ENCODE data around the gene SLX9.

The SLX9 gene

GRCh38 chr21:45013260-45013841, 73.5 kb downstream of the SLX9 start:
- Histone ChIP-seq H3K36me3 (ENCODE audit: control insufficient read depth, insufficient read depth, low read length) (no peaks in the 10 kb centered on the region), H3K4me1 (ENCODE audit: control insufficient read depth, insufficient read depth, low read length) (peaks cover 45% of the 10 kb centered on the region), H3K9ac (ENCODE audit: low read length) (peak overlapping the region; percentile 34), H3K27ac (ENCODE audit: low read depth, low read length) (peak overlapping the region; percentile 59; the same call in 1 of the 2 replicates), H3K9me3 (ENCODE audit: control insufficient read depth, insufficient read depth, low read depth, low read length) (no peaks in the 10 kb centered on the region), H3K27me3 (ENCODE audit: control insufficient read depth, insufficient read depth, low read length) (peaks cover 10% of the 10 kb centered on the region), H3K4me3 (ENCODE audit: low read depth, low read length) (no peak overlapping the region)

GRCh38 chr21:45014747-45015468, 75.1 kb downstream of the SLX9 start:
- no peaks in the 10 kb centered on the region for H3K9me3 ChIP-seq (ENCODE audit: control insufficient read depth, insufficient read depth, low read depth, low read length)
- no peaks in the 10 kb centered on the region for H3K36me3 ChIP-seq (ENCODE audit: control insufficient read depth, insufficient read depth, low read length)
- peaks cover 20% of the 10 kb centered on the region for H3K27me3 ChIP-seq (ENCODE audit: control insufficient read depth, insufficient read depth, low read length)
- H3K27ac ChIP-seq (ENCODE audit: low read depth, low read length) = no peak overlapping the region
- H3K9ac ChIP-seq (ENCODE audit: low read length) = no peak overlapping the region
- H3K4me1 ChIP-seq (ENCODE audit: control insufficient read depth, insufficient read depth, low read length) = peaks cover 40% of the 10 kb centered on the region
- H3K4me3 ChIP-seq (ENCODE audit: low read depth, low read length) = no peak overlapping the region

DNA sequence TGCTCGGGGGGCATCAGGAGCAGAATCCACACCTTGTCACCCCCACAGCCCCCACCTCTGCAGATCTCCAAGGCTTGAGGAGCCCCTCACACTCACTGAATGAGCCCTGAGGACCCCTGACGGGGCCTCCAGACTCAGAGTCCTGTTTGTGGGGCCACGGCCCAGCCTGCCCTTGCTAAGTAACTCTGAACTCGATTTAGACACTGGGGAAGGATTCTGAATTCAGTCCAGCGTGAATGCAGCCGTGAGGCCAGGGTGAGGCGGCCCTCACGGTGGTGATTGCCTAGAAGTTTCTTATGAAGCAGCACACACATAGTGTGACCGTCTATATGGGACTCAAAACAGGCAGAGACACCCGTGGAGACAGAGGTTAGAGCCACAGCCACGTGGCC, 75.6 kb downstream of the SLX9 start:
- H3K36me3 ChIP-seq (ENCODE audit: control insufficient read depth, insufficient read depth, low read length) = no peaks in the 10 kb centered on the region
- H3K4me3 ChIP-seq (ENCODE audit: low read depth, low read length) = no peak overlapping the region
- no peak overlapping the region for H3K9ac ChIP-seq (ENCODE audit: low read length)
- H3K4me1 ChIP-seq (ENCODE audit: control insufficient read depth, insufficient read depth, low read length) = peaks cover 37% of the 10 kb centered on the region
- peaks cover 24% of the 10 kb centered on the region for H3K27me3 ChIP-seq (ENCODE audit: control insufficient read depth, insufficient read depth, low read length)
- H3K9me3 ChIP-seq (ENCODE audit: control insufficient read depth, insufficient read depth, low read depth, low read length) = no peaks in the 10 kb centered on the region
- H3K27ac ChIP-seq (ENCODE audit: low read depth, low read length) = no peak overlapping the region

DNA sequence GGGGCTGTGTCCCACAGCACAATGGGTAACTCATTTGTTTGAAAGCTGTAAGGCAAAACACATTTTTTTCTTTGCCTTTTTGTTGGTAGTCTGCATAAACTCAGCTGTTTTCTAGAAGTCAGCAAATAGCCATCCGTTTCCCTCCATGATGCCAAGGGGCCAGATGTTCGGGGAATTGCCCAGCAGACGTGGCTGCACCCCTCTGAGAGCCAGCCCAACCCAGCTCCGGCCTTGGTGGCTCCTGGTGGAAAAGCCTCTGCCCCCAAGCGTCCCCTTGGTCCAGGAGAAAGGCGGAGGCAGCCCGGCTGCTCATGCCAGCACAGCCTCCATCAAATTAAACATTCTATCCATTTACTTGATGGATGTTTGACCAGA, 76.2 kb downstream of the SLX9 start:
- no peaks in the 10 kb centered on the region for H3K9me3 ChIP-seq (ENCODE audit: control insufficient read depth, insufficient read depth, low read depth, low read length)
- no peak overlapping the region for H3K9ac ChIP-seq (ENCODE audit: low read length)
- no peak overlapping the region for H3K4me3 ChIP-seq (ENCODE audit: low read depth, low read length)
- no peak overlapping the region for H3K27ac ChIP-seq (ENCODE audit: low read depth, low read length)
- peaks cover 26% of the 10 kb centered on the region for H3K27me3 ChIP-seq (ENCODE audit: control insufficient read depth, insufficient read depth, low read length)
- no peaks in the 10 kb centered on the region for H3K36me3 ChIP-seq (ENCODE audit: control insufficient read depth, insufficient read depth, low read length)
- H3K4me1 ChIP-seq (ENCODE audit: control insufficient read depth, insufficient read depth, low read length) = peaks cover 31% of the 10 kb centered on the region

DNA sequence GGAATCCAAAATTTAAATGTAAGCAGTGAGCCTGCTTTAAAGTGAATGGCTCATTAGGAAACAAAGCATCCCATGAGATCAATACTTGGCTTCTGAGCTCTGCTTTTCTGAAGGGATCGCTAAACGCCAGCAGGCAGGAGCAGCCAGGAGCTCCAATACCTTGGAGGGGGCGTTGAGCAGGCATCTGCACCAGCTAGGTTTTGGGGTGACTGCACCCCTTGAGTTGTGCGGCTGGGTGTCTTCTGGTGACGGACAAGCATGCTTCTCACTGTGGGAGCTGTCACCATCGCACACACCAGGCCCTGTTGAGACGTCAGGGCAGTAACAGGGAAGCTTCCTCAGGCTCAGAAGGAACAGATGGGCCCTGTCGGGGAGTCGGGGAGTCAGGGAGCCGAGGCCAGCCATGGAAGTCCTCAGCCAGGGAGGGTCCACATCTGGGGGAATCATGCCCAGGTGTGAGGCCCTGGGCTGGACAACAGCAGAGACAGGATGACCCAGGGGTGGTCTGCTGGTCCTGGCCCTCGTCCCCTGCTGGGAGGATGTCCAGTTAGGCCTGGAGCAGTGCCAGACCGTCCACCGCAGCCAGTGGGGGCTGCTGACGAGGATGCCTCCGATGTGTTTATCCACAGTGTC, 76.7 kb downstream of the SLX9 start:
- H3K27me3 ChIP-seq (ENCODE audit: control insufficient read depth, insufficient read depth, low read length) = peaks cover 28% of the 10 kb centered on the region
- H3K36me3 ChIP-seq (ENCODE audit: control insufficient read depth, insufficient read depth, low read length) = no peaks in the 10 kb centered on the region
- H3K4me3 ChIP-seq (ENCODE audit: low read depth, low read length) = no peak overlapping the region
- H3K9me3 ChIP-seq (ENCODE audit: control insufficient read depth, insufficient read depth, low read depth, low read length) = no peaks in the 10 kb centered on the region
- H3K27ac ChIP-seq (ENCODE audit: low read depth, low read length) = no peak overlapping the region
- H3K4me1 ChIP-seq (ENCODE audit: control insufficient read depth, insufficient read depth, low read length) = peaks cover 27% of the 10 kb centered on the region
- H3K9ac ChIP-seq (ENCODE audit: low read length) = no peak overlapping the region

GRCh38 chr21:45017039-45017960, 77.5 kb downstream of the SLX9 start:
- no peak overlapping the region for H3K9ac ChIP-seq (ENCODE audit: low read length)
- peaks cover 28% of the 10 kb centered on the region for H3K27me3 ChIP-seq (ENCODE audit: control insufficient read depth, insufficient read depth, low read length)
- H3K36me3 ChIP-seq (ENCODE audit: control insufficient read depth, insufficient read depth, low read length) = no peaks in the 10 kb centered on the region
- peaks cover 20% of the 10 kb centered on the region for H3K4me1 ChIP-seq (ENCODE audit: control insufficient read depth, insufficient read depth, low read length)
- no peaks in the 10 kb centered on the region for H3K9me3 ChIP-seq (ENCODE audit: control insufficient read depth, insufficient read depth, low read depth, low read length)
- H3K27ac ChIP-seq (ENCODE audit: low read depth, low read length) = no peak overlapping the region
- no peak overlapping the region for H3K4me3 ChIP-seq (ENCODE audit: low read depth, low read length)

- Histone ChIP-seq H3K9ac (ENCODE audit: low read length) (no peak overlapping the region), H3K4me3 (ENCODE audit: low read depth, low read length) (peak overlapping the region; percentile 53), H3K9me3 (ENCODE audit: control insufficient read depth, insufficient read depth, low read depth, low read length) (no peaks in the 10 kb centered on the region), H3K36me3 (ENCODE audit: control insufficient read depth, insufficient read depth, low read length) (no peaks in the 10 kb centered on the region), H3K27me3 (ENCODE audit: control insufficient read depth, insufficient read depth, low read length) (peaks cover 28% of the 10 kb centered on the region), H3K4me1 (ENCODE audit: control insufficient read depth, insufficient read depth, low read length) (0 out of 2 replicates have a peak, but pooled peaks cover 9% of the 10 kb centered on the region), H3K27ac (ENCODE audit: low read depth, low read length) (no peak overlapping the region)
Observed at GRCh38 chr21:45018131-45019075, 78.6 kb downstream of the SLX9 start.

DNA sequence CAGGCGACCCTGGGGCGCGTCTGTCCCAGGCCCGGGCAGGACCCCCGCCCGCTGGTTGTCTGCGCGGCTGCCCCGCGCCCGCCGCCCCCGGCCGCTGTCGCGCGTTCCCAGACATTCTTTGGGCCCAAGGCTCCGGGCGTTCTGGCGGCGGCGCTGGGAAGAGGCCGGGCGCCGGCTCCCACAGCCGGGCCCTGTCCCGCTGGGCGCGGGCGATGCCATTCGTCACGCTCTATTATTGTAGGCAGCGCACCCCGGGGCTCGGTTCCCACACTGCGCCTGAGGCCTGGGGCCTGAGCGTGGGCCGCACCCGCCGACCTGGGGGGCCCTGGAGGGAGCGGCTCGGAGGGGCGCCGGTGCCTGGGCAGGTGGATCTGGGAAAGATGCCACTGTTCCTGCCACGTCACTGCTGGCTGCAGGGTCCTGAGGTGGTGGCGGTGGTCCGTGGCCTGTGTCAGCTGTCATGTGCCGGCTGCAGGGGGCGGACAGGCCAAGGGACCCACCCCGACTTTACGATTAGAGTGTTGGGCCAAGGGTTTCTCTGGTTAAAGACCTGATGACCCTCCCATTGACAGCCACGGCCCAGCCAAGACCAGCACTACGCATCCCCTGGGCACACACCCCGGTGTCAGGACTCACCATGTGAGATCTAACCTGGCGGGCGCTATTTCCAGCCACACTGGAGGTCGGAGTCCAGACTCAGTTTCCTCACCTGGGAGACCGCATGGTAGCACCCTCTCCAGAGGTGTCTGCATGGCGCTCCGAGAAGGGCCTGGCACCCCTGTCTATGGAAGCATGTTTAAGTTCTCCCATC, 79.5 kb downstream of the SLX9 start:
- peaks cover 28% of the 10 kb centered on the region for H3K27me3 ChIP-seq (ENCODE audit: control insufficient read depth, insufficient read depth, low read length)
- H3K4me3 ChIP-seq (ENCODE audit: low read depth, low read length) = 0 out of 2 replicates have a peak overlapping the region, but pooled peaks have one; percentile 28
- H3K36me3 ChIP-seq (ENCODE audit: control insufficient read depth, insufficient read depth, low read length) = no peaks in the 10 kb centered on the region
- H3K4me1 ChIP-seq (ENCODE audit: control insufficient read depth, insufficient read depth, low read length) = 0 out of 2 replicates have a peak, but pooled peaks cover 6% of the 10 kb centered on the region
- no peak overlapping the region for H3K9ac ChIP-seq (ENCODE audit: low read length)
- H3K9me3 ChIP-seq (ENCODE audit: control insufficient read depth, insufficient read depth, low read depth, low read length) = no peaks in the 10 kb centered on the region
- H3K27ac ChIP-seq (ENCODE audit: low read depth, low read length) = no peak overlapping the region

DNA sequence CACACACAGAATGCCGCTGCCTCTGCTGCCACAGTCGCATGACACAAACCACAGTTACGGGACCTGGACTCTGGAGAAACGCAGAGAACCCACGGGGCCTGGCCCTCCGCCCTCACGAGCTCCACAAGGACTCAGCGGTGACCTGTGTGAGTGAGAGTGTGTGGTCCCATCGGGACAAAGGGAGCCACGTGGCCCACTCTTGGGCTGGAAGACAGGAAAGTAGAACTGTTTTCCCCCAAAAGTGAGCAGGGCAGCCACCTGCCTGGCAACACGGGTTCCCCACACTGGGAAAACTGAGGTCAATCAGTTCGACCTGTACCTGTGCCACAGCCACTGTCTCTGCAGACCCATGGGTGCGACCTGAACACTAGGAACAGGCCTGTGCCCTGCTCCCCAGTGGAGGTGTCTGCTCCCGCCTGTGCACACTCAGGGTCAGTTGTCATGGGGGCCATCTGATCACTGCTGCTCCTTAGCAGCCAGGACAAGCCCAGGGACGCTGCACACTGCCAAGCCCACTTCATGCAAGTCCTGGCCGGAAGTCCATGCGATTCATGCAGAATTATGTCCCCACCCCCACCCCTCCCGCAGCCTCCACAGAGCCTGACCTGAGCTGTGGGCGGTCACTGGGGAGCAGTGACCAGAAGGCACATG, 80.2 kb downstream of the SLX9 start:
- H3K27ac ChIP-seq (ENCODE audit: low read depth, low read length) = no peak overlapping the region
- H3K4me1 ChIP-seq (ENCODE audit: control insufficient read depth, insufficient read depth, low read length) = no peaks in the 10 kb centered on the region
- no peak overlapping the region for H3K9ac ChIP-seq (ENCODE audit: low read length)

More for the DNA sequence above, 80.2 kb downstream of the SLX9 start:
- Histone ChIP-seq H3K4me3 (ENCODE audit: low read depth, low read length) (no peak overlapping the region), H3K27me3 (ENCODE audit: control insufficient read depth, insufficient read depth, low read length) (peaks cover 28% of the 10 kb centered on the region), H3K36me3 (ENCODE audit: control insufficient read depth, insufficient read depth, low read length) (no peaks in the 10 kb centered on the region), H3K9me3 (ENCODE audit: control insufficient read depth, insufficient read depth, low read depth, low read length) (no peaks in the 10 kb centered on the region)
